BLaER1 treated with 17β-estradiol and CSF1 and Interleukin-3, amounts not matched to agents 10 nM and 100 nM (cell line): ENCODE measurements around the gene TSPO.
"Not testable (repeated sequence)": the region's sequence is repeated elsewhere in the genome, so short reads cannot be mapped to it uniquely, and the experiment has no call there.

ENCODE experiments used
- H3K27ac ChIP-seq, 11 experiments: shearing (Covaris generic); formaldehyde crosslinking; 2 replicates each; pipeline ENCODE4 v1.8.1; 2022
- H3K27me3 ChIP-seq, 11 experiments: shearing (Covaris generic); formaldehyde crosslinking; 2 replicates each; pipeline ENCODE4 v1.8.1; 2022
- H3K36me3 ChIP-seq, 11 experiments: shearing (Covaris generic); formaldehyde crosslinking; 2 replicates each; pipeline ENCODE4 v1.8.1; 2022
- H3K4me1 ChIP-seq, 10 experiments: shearing (Covaris generic); formaldehyde crosslinking; 2 replicates each; pipeline ENCODE4 v1.8.1; 2022
- H3K4me2 ChIP-seq, 11 experiments: shearing (Covaris generic); formaldehyde crosslinking; 2 replicates each; pipeline ENCODE4 v1.8.1; 2022
- H3K4me3 ChIP-seq, 10 experiments: shearing (Covaris generic); formaldehyde crosslinking; 2 replicates each; pipeline ENCODE4 v1.8.1; 2022
- H3K9ac ChIP-seq, 11 experiments: shearing (Covaris generic); formaldehyde crosslinking; 2 replicates each; pipeline ENCODE4 v1.8.1; 2022
- H3K9me3 ChIP-seq, 11 experiments: shearing (Covaris generic); formaldehyde crosslinking; replicated peaks in 1 of 11; 2 replicates each; pipeline ENCODE4 v1.8.1; 2022
- H4K20me1 ChIP-seq, 11 experiments: shearing (Covaris generic); formaldehyde crosslinking; 2 replicates each; pipeline ENCODE4 v1.8.1; 2022
- Cebpa-rat ChIP-seq, 11 experiments: shearing (Covaris generic); IDR thresholded peaks; 2 replicates each; pipeline ENCODE4 v1.8.1; 2022

The TSPO gene

DNA sequence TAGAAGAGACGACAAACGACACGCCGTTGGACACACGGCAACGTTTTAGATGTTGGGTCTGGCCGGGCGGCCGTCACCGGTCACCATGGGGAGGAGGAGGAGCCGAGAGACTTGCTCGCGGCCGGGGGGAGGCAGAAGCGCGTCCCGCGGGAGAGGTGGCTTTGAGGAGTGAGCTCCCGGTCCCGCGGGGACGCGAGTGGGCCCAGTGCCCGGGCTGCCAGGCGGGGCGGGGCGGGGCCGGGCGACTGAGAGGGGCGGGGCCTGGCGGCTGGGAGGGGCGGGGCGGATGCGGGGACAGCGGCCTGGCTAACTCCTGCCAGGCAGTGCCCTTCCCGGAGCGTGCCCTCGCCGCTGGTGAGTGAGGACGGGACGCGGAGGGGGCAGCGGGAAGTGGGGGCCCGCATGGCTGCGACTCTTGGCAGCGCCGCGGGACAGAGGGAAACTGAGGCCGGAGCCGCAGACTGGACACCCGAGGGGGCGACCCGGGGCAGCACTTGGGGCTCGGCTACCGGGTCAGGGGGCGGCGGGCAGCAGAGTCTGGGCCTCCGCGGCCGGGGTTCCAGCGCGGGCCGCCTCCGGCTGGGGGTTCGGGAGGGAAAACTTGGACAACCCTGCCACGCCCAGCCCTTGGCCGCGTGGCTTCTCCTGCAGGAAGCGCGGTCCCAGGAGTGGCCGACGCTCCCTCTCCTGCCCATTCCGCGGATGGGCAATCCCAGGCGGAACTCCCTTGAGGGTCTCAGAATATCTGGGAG, at the start of gene TSPO:
TSPO (plus strand) TSS at position 309 of the 752 bp plus-strand sequence. CDS start 7,680 bp downstream, outside the sequence.
- Histone ChIP-seq H3K4me2 (peak within 1 kb of the TSS; percentile 85 to 99 (median 96)), H3K9me3 (no peaks in the 10 kb centered on the region), H3K27me3 (no peaks in the 10 kb centered on the region), H3K4me1 (peaks cover 67 to 75% (median 74%) of the 10 kb centered on the region in 10 experiments), H3K36me3 (peaks cover 0 to 22% (median 17%) of the 10 kb centered on the region in 11 experiments; a peak in 13 of 22 replicates), H3K4me3 (peak within 1 kb of the TSS; percentile 80 to 99 (median 94)), H3K27ac (peak within 1 kb of the TSS; percentile 48 to 97 (median 88)), H3K9ac (peak within 1 kb of the TSS; percentile 82 to 97 (median 91)), H4K20me1 (peaks cover 17 to 35% (median 21%) of the 10 kb centered on the region in 11 experiments)
- no peak for TF ChIP-seq Cebpa-rat (IDR thresholded peaks at IDR 0.05)

- not testable (repeated sequence) for H4K20me1 ChIP-seq, H3K36me3 ChIP-seq, H3K9me3 ChIP-seq, H3K27me3 ChIP-seq
- Histone ChIP-seq H3K4me1 (peaks cover 39 to 57% (median 51%) of the 10 kb centered on the region in 10 experiments), H3K4me3 (peak overlapping the region in 2 of 10 experiments; percentile 12 to 29; a peak in 3 of 20 replicates), H3K4me2 (peak overlapping the region; percentile 75 to 91 (median 84)), H3K27ac (peak overlapping the region in 10 of 11 experiments; percentile 2 to 60 (median 31); a peak in 16 of 22 replicates), H3K9ac (peak overlapping the region in 3 of 11 experiments; percentile 28 to 45 (median 43); a peak in 4 of 22 replicates)
These were observed 47.2 kb upstream of the TSPO start for GRCh38 chr22:43104056-43104625.

GRCh38 chr22:43104950-43105349, 46.4 kb upstream of the TSPO start:
- Histone ChIP-seq H3K4me1 (peaks cover 36 to 57% (median 50%) of the 10 kb centered on the region in 10 experiments), H3K27me3 (peaks cover under 1 to 12% (median 10%) of the 10 kb centered on the region in 11 experiments; a peak in 17 of 22 replicates), H3K4me2 (peak overlapping the region; percentile 75 to 91 (median 84); a peak in 19 of 22 replicates)
- H3K27ac ChIP-seq, H3K9ac ChIP-seq, H4K20me1 ChIP-seq, H3K36me3 ChIP-seq, H3K9me3 ChIP-seq, H3K4me3 ChIP-seq: not testable (repeated sequence)

- Histone ChIP-seq H3K27me3 (peaks cover 12 to 25% (median 24%) of the 10 kb centered on the region in 11 experiments), H3K4me3 (no peak overlapping the region), H3K4me2 (peak overlapping the region in 6 of 11 experiments; percentile 5 to 47 (median 26); a peak in 7 of 22 replicates), H3K9me3 (no peaks in the 10 kb centered on the region), H3K4me1 (peaks cover 28 to 58% (median 50%) of the 10 kb centered on the region in 10 experiments), H4K20me1 (peaks cover 0 to 13% (median 0%) of the 10 kb centered on the region in 11 experiments; a peak in 5 of 22 replicates), H3K36me3 (no peaks in the 10 kb centered on the region), H3K27ac (no peak overlapping the region), H3K9ac (no peak overlapping the region)
- TF ChIP-seq Cebpa-rat (IDR thresholded peaks at IDR 0.05) = no peak
These were observed 45.1 kb upstream of the TSPO start for GRCh38 chr22:43106302-43106701.

- Histone ChIP-seq H3K36me3 (no peaks in the 10 kb centered on the region), H3K4me3 (no peak overlapping the region), H3K4me2 (no peak overlapping the region; a peak in 1 of 22 replicates), H3K4me1 (peaks cover 28 to 67% (median 61%) of the 10 kb centered on the region in 10 experiments), H3K27ac (no peak overlapping the region), H4K20me1 (peaks cover 0 to 31% (median under 1%) of the 10 kb centered on the region in 11 experiments; a peak in 7 of 22 replicates), H3K9ac (no peak overlapping the region), H3K9me3 (no peaks in the 10 kb centered on the region), H3K27me3 (peaks cover 22 to 55% (median 35%) of the 10 kb centered on the region in 11 experiments)
- no peak for TF ChIP-seq Cebpa-rat (IDR thresholded peaks at IDR 0.05)
These were observed 41.8 kb upstream of the TSPO start for GRCh38 chr22:43109511-43109910.

DNA sequence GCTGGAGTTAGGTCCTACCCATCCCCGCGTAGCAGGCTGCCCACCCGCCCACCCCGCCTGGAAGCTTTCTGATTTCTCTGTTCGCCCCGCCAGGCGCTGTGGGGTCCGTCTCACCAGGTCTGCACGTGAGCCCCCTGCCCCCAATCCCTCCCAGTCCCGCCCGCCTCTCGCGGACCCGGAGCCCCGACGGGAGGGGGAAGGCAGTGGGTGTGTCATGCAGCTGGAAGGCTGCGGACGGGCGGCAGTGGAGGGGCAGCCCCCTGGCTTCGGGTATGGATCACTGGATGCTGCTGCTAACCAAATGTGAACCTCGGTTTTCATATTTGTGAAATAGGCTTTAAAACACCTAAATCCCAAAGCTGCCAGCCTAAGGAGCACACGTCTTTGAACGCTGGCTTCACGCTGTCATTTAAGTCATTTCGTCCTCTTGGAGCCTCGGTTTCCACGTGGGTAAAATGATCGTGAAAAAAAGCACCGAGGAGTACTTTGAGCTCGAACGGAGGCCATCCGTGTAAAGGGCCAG, 41.4 kb upstream of the TSPO start:
- Histone ChIP-seq H3K9me3 (no peaks in the 10 kb centered on the region), H3K27ac (no peak overlapping the region), H3K27me3 (peaks cover 22 to 60% (median 35%) of the 10 kb centered on the region in 11 experiments), H3K9ac (0 out of 22 replicates have a peak overlapping the region, but pooled peaks of 2 of the 11 experiments have one; percentile 3 to 37), H3K36me3 (no peaks in the 10 kb centered on the region), H3K4me3 (peak overlapping the region; percentile 44 to 77 (median 66); a peak in 19 of 20 replicates), H4K20me1 (peaks cover 0 to 35% (median 5%) of the 10 kb centered on the region in 11 experiments; a peak in 9 of 22 replicates), H3K4me2 (peak overlapping the region; percentile 96 to 100 (median 100)), H3K4me1 (peaks cover 23 to 67% (median 61%) of the 10 kb centered on the region in 10 experiments)
- TF ChIP-seq Cebpa-rat (IDR thresholded peaks at IDR 0.05) = no peak

DNA sequence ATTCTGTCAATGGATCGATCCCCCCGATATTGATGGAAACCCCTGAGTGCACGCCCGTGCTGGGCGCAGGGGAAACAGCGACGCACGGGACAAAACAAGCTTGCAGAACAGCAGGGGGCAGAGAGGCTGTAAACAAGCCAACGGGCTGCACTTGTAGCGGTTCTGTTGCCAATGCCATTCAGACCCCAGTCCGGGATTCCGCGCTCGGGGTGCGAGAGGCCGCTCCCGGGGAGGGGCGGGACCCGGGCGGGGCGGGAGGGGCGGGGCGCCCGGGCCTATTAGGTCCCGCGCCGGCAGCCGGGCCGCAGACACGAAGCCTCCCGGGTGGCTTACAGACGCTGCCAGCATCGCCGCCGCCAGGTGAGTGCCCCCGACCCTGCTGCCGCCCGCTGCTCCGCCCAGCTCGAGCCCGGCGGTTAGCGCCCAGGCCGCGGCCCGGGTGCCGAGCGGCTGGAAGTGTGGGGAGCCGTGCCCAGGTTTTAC, 40.9 kb upstream of the TSPO start, which contains the start of gene BIK:
BIK (plus strand) TSS at position 307 of the 483 bp plus-strand sequence. CDS start 13,273 bp downstream, outside the sequence.
- H3K27me3 ChIP-seq = peaks cover 22 to 65% (median 35%) of the 10 kb centered on the region in 11 experiments
- H3K4me2 ChIP-seq = peak within 1 kb of the TSS; percentile 96 to 100 (median 100)
- peak within 1 kb of the TSS; percentile 61 to 77 (median 66) for H3K4me3 ChIP-seq
- H3K9me3 ChIP-seq = no peaks in the 10 kb centered on the region
- peaks cover 23 to 67% (median 61%) of the 10 kb centered on the region in 10 experiments for H3K4me1 ChIP-seq
- H3K27ac ChIP-seq = peak within 1 kb of the TSS in 5 of 11 experiments; percentile 15 to 66 (median 49); a peak in 7 of 22 replicates
- H3K9ac ChIP-seq = peak within 1 kb of the TSS; percentile 49 to 83 (median 65)
- no peak for TF ChIP-seq Cebpa-rat (IDR thresholded peaks at IDR 0.05)
- H3K36me3 ChIP-seq = no peaks in the 10 kb centered on the region
- peaks cover 0 to 40% (median 8%) of the 10 kb centered on the region in 11 experiments; a peak in 9 of 22 replicates for H4K20me1 ChIP-seq

- Histone ChIP-seq H3K27me3 (peaks cover 22 to 65% (median 35%) of the 10 kb centered on the region in 11 experiments), H3K4me1 (peaks cover 28 to 71% (median 65%) of the 10 kb centered on the region in 10 experiments), H3K4me2 (peak overlapping the region; percentile 96 to 100 (median 100)), H3K9me3 (no peaks in the 10 kb centered on the region), H4K20me1 (peaks cover 0 to 45% (median 8%) of the 10 kb centered on the region in 11 experiments; a peak in 9 of 22 replicates), H3K4me3 (peak overlapping the region; percentile 61 to 77 (median 66)), H3K36me3 (no peaks in the 10 kb centered on the region), H3K9ac (peak overlapping the region; percentile 49 to 83 (median 65)), H3K27ac (peak overlapping the region in 5 of 11 experiments; percentile 15 to 66 (median 49); a peak in 7 of 22 replicates)
- no peak for TF ChIP-seq Cebpa-rat (IDR thresholded peaks at IDR 0.05)
These were observed 40.3 kb upstream of the TSPO start for GRCh38 chr22:43110927-43111623.
